A673 (cell line): ENCODE results near the gene SND1. TPM values are rescaled to one million over a fixed set of nuclear protein-coding genes. Genes with fewer than 3 reads are reported as not detected.

ENCODE experiments used
- BruUV-seq: library from RNA; stranded (reverse); fragments of 400-500 nt; replicated peaks from 2 replicates; lab custom pipeline; 2021; lab: Mats Ljungman, UMichigan
- CTCF ChIA-PET: fragments of 300-600 bp; sonication (Branson Sonifier 250); formaldehyde crosslinking; loops from one replicate; lab custom pipeline; 2022; ENCODE audit warnings: antibody characterized with exemption; lab: Charles Lee
- POLR2A ChIA-PET: fragments of 300-600 bp; sonication (Branson Sonifier 250); formaldehyde crosslinking; loops from one replicate; lab custom pipeline; 2022; ENCODE audit warnings: antibody characterized with exemption; ENCODE audit not compliant: low non-redundant PET; lab: Charles Lee
- DNase-seq: peaks from one replicate; pipeline ENCODE4 v3.0.0-alpha.2; 2015; ENCODE audit warnings: low spot score
- H3K27ac ChIP-seq: fragments of 200-600 bp; sonication (generic); 2 replicates; pipeline ENCODE4 v1.5.1; 2016; ENCODE audit warnings: mixed run types, low read depth, mild to moderate bottlenecking, mixed read lengths, antibody characterized with exemption, low read length; ENCODE audit not compliant: poor library complexity, severe bottlenecking
- H3K27me3 ChIP-seq: fragments of 200-600 bp; sonication (generic); replicated peaks from 2 replicates; pipeline ENCODE4 v1.6.1; 2017; ENCODE audit warnings: mixed run types, low read depth, mild to moderate bottlenecking, mixed read lengths, antibody characterized with exemption, low read length; ENCODE audit not compliant: insufficient read depth, poor library complexity
- H3K36me3 ChIP-seq: fragments of 200-600 bp; sonication (generic); 2 replicates; pipeline ENCODE4 v1.6.1; 2016; ENCODE audit warnings: mixed run types, mild to moderate bottlenecking, mixed read lengths, antibody characterized with exemption, low read length; ENCODE audit not compliant: insufficient read depth, poor library complexity, severe bottlenecking
- H3K4me1 ChIP-seq: fragments of 200-600 bp; sonication (generic); 2 replicates; pipeline ENCODE4 v1.6.1; 2017; ENCODE audit warnings: mixed run types, mild to moderate bottlenecking, mixed read lengths, antibody characterized with exemption, low read length; ENCODE audit not compliant: insufficient read depth, poor library complexity, severe bottlenecking
- H3K4me3 ChIP-seq: fragments of 200-600 bp; sonication (generic); 2 replicates; pipeline ENCODE4 v1.5.1; 2016; ENCODE audit warnings: low read depth, mixed run types, mild to moderate bottlenecking, mixed read lengths, low read length; ENCODE audit not compliant: poor library complexity, severe bottlenecking
- H3K9me3 ChIP-seq: fragments of 200-600 bp; sonication (generic); 2 replicates; pipeline ENCODE4 v1.6.1; 2016; ENCODE audit warnings: mixed run types, low read depth, mild to moderate bottlenecking, mixed read lengths, antibody characterized with exemption, low read length; ENCODE audit not compliant: poor library complexity, severe bottlenecking
- EZH2 ChIP-seq: fragments of 200-600 bp; sonication (generic); IDR thresholded peaks from 2 replicates; pipeline ENCODE4 v1.6.1; 2017; ENCODE audit warnings: borderline replicate concordance, low read depth, mild to moderate bottlenecking, mixed read lengths, antibody characterized with exemption, low read length; ENCODE audit not compliant: poor library complexity, severe bottlenecking
- intact Hi-C: fragments of 100-400 bp; cut with micrococcal nuclease; formaldehyde crosslinking; loops from one replicate; pipeline ENCODE4 v1.10.0; 2022; ENCODE audit not compliant: unreplicated experiment
- total RNA-seq: library from RNA; stranded (reverse); gene quantifications from 2 replicates; pipeline ENCODE4 v1.2.3, GENCODE V29; 2021
- TF ChIP-seq, protein P1 (sequence below): fragments of 300-800, 200-600 bp; sonication (generic); conservative IDR thresholded peaks from 2 replicates; pipeline ENCODE4 v1.5.1; 2017; ENCODE audit warnings: low read depth, mild to moderate bottlenecking, antibody characterized with exemption, low read length, moderate library complexity, mixed read lengths

SND1 gene
- total RNA-seq, 1 experiment from 2014 or later: 177 TPM

GRCh38 chr7:127816354-127817190, 164.6 kb downstream of the SND1 start:
- no TSS peak for BruUV-seq
- Histone ChIP-seq H3K27ac (no peak overlapping the region), H3K36me3 (no peaks in the 10 kb centered on the region), H3K27me3 (no peaks in the 10 kb centered on the region), H3K4me3 (no peak overlapping the region), H3K4me1 (peaks cover 18% of the 10 kb centered on the region), H3K9me3 (no peaks in the 10 kb centered on the region)
- ChIA-PET CTCF (no interaction called here), POLR2A (interaction anchor here (1.0 kb wide), 1 partner anchor 28 kb away, joined by 3 read pairs; no protein-coding TSS in a partner anchor)
- DNase-seq: no peak
- intact Hi-C loops: no loop called here
- no peak for TF ChIP-seq EZH2
- TF ChIP-seq, protein P1, sequence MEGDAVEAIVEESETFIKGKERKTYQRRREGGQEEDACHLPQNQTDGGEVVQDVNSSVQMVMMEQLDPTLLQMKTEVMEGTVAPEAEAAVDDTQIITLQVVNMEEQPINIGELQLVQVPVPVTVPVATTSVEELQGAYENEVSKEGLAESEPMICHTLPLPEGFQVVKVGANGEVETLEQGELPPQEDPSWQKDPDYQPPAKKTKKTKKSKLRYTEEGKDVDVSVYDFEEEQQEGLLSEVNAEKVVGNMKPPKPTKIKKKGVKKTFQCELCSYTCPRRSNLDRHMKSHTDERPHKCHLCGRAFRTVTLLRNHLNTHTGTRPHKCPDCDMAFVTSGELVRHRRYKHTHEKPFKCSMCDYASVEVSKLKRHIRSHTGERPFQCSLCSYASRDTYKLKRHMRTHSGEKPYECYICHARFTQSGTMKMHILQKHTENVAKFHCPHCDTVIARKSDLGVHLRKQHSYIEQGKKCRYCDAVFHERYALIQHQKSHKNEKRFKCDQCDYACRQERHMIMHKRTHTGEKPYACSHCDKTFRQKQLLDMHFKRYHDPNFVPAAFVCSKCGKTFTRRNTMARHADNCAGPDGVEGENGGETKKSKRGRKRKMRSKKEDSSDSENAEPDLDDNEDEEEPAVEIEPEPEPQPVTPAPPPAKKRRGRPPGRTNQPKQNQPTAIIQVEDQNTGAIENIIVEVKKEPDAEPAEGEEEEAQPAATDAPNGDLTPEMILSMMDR: no peak

- no peaks in the 10 kb centered on the region for H3K27me3 ChIP-seq
- no peak overlapping the region for H3K4me3 ChIP-seq
- no peak overlapping the region for H3K27ac ChIP-seq
- no peaks in the 10 kb centered on the region for H3K36me3 ChIP-seq
- intact Hi-C loops: no loop called here
- POLR2A ChIA-PET: no interaction called here
- H3K4me1 ChIP-seq: peaks cover 23% of the 10 kb centered on the region
- no peaks in the 10 kb centered on the region for H3K9me3 ChIP-seq
- no TSS peak for BruUV-seq
- CTCF ChIA-PET: no interaction called here
- no peak for DNase-seq
- TF ChIP-seq EZH2: no peak
- TF ChIP-seq, protein P1: no peak
Measured at GRCh38 chr7:127817466-127817865, 165.5 kb downstream of the SND1 start.

GRCh38 chr7:127818306-127818705, 166.3 kb downstream of the SND1 start:
- no TSS peak for BruUV-seq
- TF ChIP-seq, protein P1: no peak
- TF ChIP-seq EZH2: no peak
- H3K4me3 ChIP-seq: no peak overlapping the region
- ChIA-PET POLR2A (interaction anchor here (0.6 kb wide), 1 partner anchor 26 kb away, joined by 4 read pairs; no protein-coding TSS in a partner anchor), CTCF (no interaction called here)
- intact Hi-C loops: no loop called here
- H3K9me3 ChIP-seq: no peaks in the 10 kb centered on the region
- H3K27me3 ChIP-seq: no peaks in the 10 kb centered on the region
- DNase-seq: no peak
- H3K36me3 ChIP-seq: no peaks in the 10 kb centered on the region
- H3K4me1 ChIP-seq: peaks cover 27% of the 10 kb centered on the region
- H3K27ac ChIP-seq: no peak overlapping the region
